ENCODE results near the gene OCA2.
"Not testable (repeated sequence)": the region's sequence is repeated elsewhere in the genome, so short reads cannot be mapped to it uniquely, and the experiment has no call there.

The OCA2 gene

DNA sequence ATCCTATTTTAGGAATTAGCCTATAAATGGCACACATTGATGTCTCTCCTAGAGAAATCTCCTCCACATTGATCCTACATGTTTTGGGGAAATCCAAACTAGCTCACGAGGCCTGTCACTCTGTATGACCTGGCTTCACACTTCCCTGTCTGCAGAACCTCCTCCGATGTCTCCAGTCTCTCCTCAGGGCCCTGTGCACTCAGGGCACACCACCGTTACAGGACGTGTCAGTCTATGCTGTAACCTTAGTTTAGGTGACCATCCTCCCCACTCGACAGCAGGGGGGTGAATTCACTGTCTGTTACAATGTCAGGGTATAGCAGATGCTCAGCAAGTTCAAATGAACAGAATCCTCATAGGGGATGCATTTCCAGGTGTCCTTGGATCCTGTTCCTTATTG lies 249.1 kb downstream of the OCA2 start:
- Histone ChIP-seq H3K27me3 (ENCODE audit: insufficient read depth, poor library complexity, severe bottlenecking) (no peaks in the 10 kb centered on the region), H3K4me3 (replicated peaks; ENCODE audit: insufficient read depth, low read length) (no peak overlapping the region), H3K27ac (replicated peaks) (no peak overlapping the region)
- no peak for TF ChIP-seq SPI1 (IDR thresholded peaks at IDR 0.05; ENCODE audit: borderline replicate concordance, low read depth)
- TF ChIP-seq, protein P1, sequence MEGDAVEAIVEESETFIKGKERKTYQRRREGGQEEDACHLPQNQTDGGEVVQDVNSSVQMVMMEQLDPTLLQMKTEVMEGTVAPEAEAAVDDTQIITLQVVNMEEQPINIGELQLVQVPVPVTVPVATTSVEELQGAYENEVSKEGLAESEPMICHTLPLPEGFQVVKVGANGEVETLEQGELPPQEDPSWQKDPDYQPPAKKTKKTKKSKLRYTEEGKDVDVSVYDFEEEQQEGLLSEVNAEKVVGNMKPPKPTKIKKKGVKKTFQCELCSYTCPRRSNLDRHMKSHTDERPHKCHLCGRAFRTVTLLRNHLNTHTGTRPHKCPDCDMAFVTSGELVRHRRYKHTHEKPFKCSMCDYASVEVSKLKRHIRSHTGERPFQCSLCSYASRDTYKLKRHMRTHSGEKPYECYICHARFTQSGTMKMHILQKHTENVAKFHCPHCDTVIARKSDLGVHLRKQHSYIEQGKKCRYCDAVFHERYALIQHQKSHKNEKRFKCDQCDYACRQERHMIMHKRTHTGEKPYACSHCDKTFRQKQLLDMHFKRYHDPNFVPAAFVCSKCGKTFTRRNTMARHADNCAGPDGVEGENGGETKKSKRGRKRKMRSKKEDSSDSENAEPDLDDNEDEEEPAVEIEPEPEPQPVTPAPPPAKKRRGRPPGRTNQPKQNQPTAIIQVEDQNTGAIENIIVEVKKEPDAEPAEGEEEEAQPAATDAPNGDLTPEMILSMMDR (IDR thresholded peaks at IDR 0.05; ENCODE audit: insufficient read depth, low read length): no peak
- TF ChIP-seq GABPA (IDR thresholded peaks at IDR 0.05; ENCODE audit: low read depth): no peak
- TF ChIP-seq, protein P2, sequence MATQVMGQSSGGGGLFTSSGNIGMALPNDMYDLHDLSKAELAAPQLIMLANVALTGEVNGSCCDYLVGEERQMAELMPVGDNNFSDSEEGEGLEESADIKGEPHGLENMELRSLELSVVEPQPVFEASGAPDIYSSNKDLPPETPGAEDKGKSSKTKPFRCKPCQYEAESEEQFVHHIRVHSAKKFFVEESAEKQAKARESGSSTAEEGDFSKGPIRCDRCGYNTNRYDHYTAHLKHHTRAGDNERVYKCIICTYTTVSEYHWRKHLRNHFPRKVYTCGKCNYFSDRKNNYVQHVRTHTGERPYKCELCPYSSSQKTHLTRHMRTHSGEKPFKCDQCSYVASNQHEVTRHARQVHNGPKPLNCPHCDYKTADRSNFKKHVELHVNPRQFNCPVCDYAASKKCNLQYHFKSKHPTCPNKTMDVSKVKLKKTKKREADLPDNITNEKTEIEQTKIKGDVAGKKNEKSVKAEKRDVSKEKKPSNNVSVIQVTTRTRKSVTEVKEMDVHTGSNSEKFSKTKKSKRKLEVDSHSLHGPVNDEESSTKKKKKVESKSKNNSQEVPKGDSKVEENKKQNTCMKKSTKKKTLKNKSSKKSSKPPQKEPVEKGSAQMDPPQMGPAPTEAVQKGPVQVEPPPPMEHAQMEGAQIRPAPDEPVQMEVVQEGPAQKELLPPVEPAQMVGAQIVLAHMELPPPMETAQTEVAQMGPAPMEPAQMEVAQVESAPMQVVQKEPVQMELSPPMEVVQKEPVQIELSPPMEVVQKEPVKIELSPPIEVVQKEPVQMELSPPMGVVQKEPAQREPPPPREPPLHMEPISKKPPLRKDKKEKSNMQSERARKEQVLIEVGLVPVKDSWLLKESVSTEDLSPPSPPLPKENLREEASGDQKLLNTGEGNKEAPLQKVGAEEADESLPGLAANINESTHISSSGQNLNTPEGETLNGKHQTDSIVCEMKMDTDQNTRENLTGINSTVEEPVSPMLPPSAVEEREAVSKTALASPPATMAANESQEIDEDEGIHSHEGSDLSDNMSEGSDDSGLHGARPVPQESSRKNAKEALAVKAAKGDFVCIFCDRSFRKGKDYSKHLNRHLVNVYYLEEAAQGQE (IDR thresholded peaks at IDR 0.05; ENCODE audit: insufficient replicate concordance, low read depth): no peak
- TF ChIP-seq POLR2AphosphoS5 (IDR thresholded peaks at IDR 0.05; ENCODE audit: low read depth): no peak
- DNase-seq (ENCODE audit: low read depth in 1 of 2, low spot score in 1 of 2): no peak

DNA sequence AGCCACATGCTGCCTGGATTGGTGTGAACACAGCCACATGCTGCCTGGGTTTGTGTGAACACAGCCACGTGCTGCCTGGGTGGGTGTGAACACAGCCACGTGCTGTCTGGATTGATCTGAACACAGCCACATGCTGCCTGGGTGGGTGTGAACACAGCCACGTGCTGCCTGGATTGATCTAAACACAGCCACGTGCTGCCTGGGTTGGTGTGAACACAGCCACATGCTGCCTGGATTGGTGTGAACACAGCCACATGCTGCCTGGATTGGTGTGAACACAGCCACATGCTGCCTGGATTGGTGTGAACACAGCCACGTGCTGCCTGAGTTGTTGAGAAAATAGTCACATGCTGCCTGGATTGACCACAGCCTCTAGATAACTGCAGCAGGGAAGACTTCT lies 250.2 kb downstream of the OCA2 start:
- H3K27me3 ChIP-seq (ENCODE audit: insufficient read depth, poor library complexity, severe bottlenecking); DNase-seq (ENCODE audit: low read depth in 1 of 2, low spot score in 1 of 2); H3K4me3 ChIP-seq (replicated peaks; ENCODE audit: insufficient read depth, low read length); H3K27ac ChIP-seq (replicated peaks): not testable (repeated sequence)

DNA sequence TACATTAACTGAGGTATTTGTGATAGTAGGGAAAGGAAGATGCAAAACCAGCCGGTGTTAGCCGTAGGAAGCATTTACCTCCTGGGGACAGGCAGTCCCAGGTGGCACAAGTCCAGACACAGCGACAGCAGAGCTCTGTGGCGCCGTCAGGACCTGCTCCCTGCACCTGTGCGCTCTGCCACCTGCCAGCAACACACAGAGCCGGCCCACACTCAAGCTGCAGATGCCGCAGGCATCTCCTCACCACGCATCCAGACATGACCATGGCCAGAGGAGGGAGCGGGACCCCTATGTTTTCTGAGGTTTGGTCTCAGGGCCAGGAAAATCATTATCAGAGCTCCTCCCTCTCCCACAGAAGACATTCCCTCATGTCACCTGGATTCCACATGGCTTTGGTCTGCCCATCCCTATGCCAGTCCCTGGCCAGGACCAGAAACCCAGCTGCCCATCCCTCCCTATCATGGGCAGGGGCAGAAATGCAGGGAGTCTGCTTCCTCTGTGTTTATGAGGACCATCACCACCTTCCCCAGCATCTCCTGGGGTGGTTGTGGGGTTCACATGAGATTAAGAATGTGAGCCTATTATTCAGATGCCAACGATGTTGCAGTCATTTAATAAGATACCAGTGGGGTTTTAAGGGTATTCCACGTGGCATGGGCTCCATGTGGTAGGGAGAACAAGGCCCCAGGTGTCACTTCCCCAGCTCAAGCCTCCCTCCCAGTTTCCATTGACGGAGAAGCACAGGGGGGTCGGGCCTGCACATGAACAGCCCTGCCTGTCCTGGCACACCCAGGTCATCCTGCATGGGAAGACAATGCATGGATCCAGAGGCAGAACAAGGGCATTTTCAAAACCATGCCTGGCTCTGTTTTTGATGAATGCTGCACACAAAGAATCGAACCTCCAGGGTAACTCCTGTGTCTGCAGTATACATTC lies 251.1 kb downstream of the OCA2 start:
- TF ChIP-seq POLR2AphosphoS5 (IDR thresholded peaks at IDR 0.05; ENCODE audit: low read depth): no peak
- TF ChIP-seq, protein P2 (IDR thresholded peaks at IDR 0.05; ENCODE audit: insufficient replicate concordance, low read depth): no peak
- TF ChIP-seq GABPA (IDR thresholded peaks at IDR 0.05; ENCODE audit: low read depth): no peak
- TF ChIP-seq SPI1 (IDR thresholded peaks at IDR 0.05; ENCODE audit: borderline replicate concordance, low read depth): no peak
- TF ChIP-seq, protein P1 (IDR thresholded peaks at IDR 0.05; ENCODE audit: insufficient read depth, low read length): no peak
- Histone ChIP-seq H3K4me3 (replicated peaks; ENCODE audit: insufficient read depth, low read length) (no peak overlapping the region), H3K27ac (replicated peaks) (no peak overlapping the region), H3K27me3 (ENCODE audit: insufficient read depth, poor library complexity, severe bottlenecking) (no peaks in the 10 kb centered on the region)
- DNase-seq (ENCODE audit: low read depth in 1 of 2, low spot score in 1 of 2): no peak

DNA sequence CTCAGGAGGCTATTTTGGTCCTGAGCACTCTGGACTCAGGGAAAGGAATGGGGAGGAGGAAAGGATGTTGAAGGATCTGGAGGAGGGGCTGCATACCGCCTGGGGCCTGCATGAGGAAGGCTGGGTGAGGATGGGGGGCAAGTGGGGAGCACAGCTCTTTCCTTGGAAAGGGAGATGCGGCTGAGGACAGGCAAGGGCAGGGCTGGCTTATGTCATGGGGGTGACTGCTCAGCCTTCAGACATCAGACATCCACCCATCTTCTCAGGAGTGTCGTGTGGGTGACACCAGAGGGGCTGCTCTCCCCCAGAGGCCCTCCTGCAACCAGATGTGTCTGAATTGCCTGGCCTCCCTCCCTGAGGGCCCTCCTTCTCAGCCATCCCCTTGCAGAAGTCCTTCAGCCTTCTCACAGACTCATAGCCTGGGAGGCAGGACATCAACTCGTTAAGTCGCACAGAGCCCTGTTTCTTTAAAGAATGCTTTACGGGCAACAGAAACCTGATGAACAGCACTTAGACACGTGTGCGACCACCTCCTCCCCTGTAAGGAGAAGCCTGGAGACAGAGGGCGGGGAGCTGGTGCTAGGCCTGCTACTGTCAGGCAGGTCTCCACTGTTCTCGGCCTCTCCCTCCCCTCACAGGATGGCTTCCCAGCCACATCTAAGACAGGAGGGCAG lies 252.3 kb downstream of the OCA2 start:
- no peak overlapping the region for H3K27ac ChIP-seq (replicated peaks)
- TF ChIP-seq, protein P1 (IDR thresholded peaks at IDR 0.05; ENCODE audit: insufficient read depth, low read length): no peak
- TF ChIP-seq SPI1 (IDR thresholded peaks at IDR 0.05; ENCODE audit: borderline replicate concordance, low read depth) (no peak), GABPA (IDR thresholded peaks at IDR 0.05; ENCODE audit: low read depth) (no peak), POLR2AphosphoS5 (IDR thresholded peaks at IDR 0.05; ENCODE audit: low read depth) (no peak)
- TF ChIP-seq, protein P2 (IDR thresholded peaks at IDR 0.05; ENCODE audit: insufficient replicate concordance, low read depth): no peak
- no peak for DNase-seq (ENCODE audit: low read depth in 1 of 2, low spot score in 1 of 2)
- no peak overlapping the region for H3K4me3 ChIP-seq (replicated peaks; ENCODE audit: insufficient read depth, low read length)
- no peaks in the 10 kb centered on the region for H3K27me3 ChIP-seq (ENCODE audit: insufficient read depth, poor library complexity, severe bottlenecking)

All from HL-60 (cell line).